HCT116 (cell line): ENCODE data around the gene DHX16.

Source experiments
- CEBPB ChIP-seq: IDR thresholded peaks from 2 replicates; pipeline ENCODE4 v1.6.1; 2012; ENCODE audit warnings: low read depth
- MAX ChIP-seq: IDR thresholded peaks from 2 replicates; pipeline ENCODE4 v1.6.1; 2012
- POLR2A ChIP-seq: IDR thresholded peaks from 2 replicates; pipeline ENCODE4 v1.7.0; 2011; ENCODE audit warnings: borderline replicate concordance; ENCODE audit not compliant: insufficient read depth, insufficient read length; ENCODE audit errors: extremely low read depth
- POLR2AphosphoS5 ChIP-seq: IDR thresholded peaks from 2 replicates; pipeline ENCODE4 v1.6.1; 2011; ENCODE audit warnings: mild to moderate bottlenecking, low read depth, low read length, moderate library complexity
- REST ChIP-seq: IDR thresholded peaks from 2 replicates; pipeline ENCODE4 v1.6.1; 2012; ENCODE audit warnings: low read depth
- SIN3A ChIP-seq: IDR thresholded peaks from 2 replicates; pipeline ENCODE4 v1.6.1; 2012; ENCODE audit warnings: low read depth
- TF ChIP-seq, protein P1 (sequence below), 3 experiments: fragments of 200-600 bp in 1 of 3; sonication (generic) in 1 of 3; IDR thresholded peaks in 2 of 3; conservative IDR thresholded peaks in 1 of 3; 2 replicates each; pipeline ENCODE4 v1.5.1; 2012 to 2017; ENCODE audit warnings: low read depth in 2 of 3, low read length in 2 of 3, antibody characterized with exemption in 1 of 3, borderline replicate concordance in 1 of 3, control low read depth in 1 of 3, mild to moderate bottlenecking in 1 of 3, mixed read lengths in 1 of 3, mixed run types in 1 of 3, moderate library complexity in 1 of 3; ENCODE audit not compliant: insufficient read depth in 1 of 3

DNA sequence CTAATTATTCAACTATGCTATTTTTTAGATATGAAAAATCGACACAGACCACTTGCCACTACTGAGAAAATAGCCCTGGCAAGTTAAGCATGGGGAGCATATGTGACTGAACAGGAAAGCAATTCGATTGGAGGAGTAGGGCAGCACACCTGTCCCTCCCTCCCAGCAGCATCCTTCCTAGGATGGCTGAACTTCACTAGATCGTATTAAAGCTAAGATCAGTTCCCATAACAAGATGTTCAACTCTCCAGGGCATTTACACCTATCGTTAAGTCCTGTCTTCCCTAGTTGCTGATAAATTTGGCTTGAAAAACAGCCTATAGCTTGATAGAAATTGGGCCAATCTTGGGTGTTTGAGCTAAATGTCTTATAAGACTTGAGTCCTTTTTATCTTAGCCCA lies 62.7 kb downstream of the DHX16 start:
- TF ChIP-seq POLR2A (no peak), SIN3A (no peak), POLR2AphosphoS5 (peak; percentile 65), REST (no peak), MAX (no peak), CEBPB (no peak)
- TF ChIP-seq, protein P1, sequence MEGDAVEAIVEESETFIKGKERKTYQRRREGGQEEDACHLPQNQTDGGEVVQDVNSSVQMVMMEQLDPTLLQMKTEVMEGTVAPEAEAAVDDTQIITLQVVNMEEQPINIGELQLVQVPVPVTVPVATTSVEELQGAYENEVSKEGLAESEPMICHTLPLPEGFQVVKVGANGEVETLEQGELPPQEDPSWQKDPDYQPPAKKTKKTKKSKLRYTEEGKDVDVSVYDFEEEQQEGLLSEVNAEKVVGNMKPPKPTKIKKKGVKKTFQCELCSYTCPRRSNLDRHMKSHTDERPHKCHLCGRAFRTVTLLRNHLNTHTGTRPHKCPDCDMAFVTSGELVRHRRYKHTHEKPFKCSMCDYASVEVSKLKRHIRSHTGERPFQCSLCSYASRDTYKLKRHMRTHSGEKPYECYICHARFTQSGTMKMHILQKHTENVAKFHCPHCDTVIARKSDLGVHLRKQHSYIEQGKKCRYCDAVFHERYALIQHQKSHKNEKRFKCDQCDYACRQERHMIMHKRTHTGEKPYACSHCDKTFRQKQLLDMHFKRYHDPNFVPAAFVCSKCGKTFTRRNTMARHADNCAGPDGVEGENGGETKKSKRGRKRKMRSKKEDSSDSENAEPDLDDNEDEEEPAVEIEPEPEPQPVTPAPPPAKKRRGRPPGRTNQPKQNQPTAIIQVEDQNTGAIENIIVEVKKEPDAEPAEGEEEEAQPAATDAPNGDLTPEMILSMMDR (IDR thresholded peaks at IDR 0.05 in 2 of 3, conservative IDR thresholded peaks at IDR 0.05 in 1 of 3; ENCODE audit: borderline replicate concordance in 1 of 3, insufficient read depth in 1 of 3, low read depth in 2 of 3, low read length in 2 of 3), result no peak
